ENCODE results near the gene AUTS2.

GRCh38 chr7:70215491-70215890 lies 617.2 kb downstream of the AUTS2 start:
- TF ChIP-seq EZH2phosphoT487 (IDR thresholded peaks at IDR 0.05; ENCODE audit: insufficient read depth, low read depth): no peak
- no peak for TF ChIP-seq EZH2 (IDR thresholded peaks at IDR 0.05; ENCODE audit: insufficient read depth, poor library complexity, severe bottlenecking)

Measured in GM23248 (cell line).